GM10266 (cell line): ENCODE results near the gene FAM136A.

ENCODE experiments used
- DNase-seq: peaks from one replicate; pipeline ENCODE4 v3.0.0; 2012; ENCODE audit errors: extremely low spot score
- CTCF ChIP-seq: IDR thresholded peaks from 2 replicates; pipeline ENCODE4 v1.5.1; 2012; ENCODE audit warnings: mild to moderate bottlenecking, low read depth; ENCODE audit not compliant: control insufficient read depth, insufficient read depth; ENCODE audit errors: missing control alignments

FAM136A gene

GRCh38 chr2:70336552-70336951 lies 34.7 kb upstream of the FAM136A start:
- TF ChIP-seq CTCF, result no peak
- no peak for DNase-seq

- no peak for TF ChIP-seq CTCF
- no peak for DNase-seq
Measured at GRCh38 chr2:70331012-70331411, 29.1 kb upstream of the FAM136A start.

GRCh38 chr2:70330476-70330875 lies 28.6 kb upstream of the FAM136A start:
- TF ChIP-seq CTCF, result no peak
- no peak for DNase-seq

GRCh38 chr2:70328921-70329561 lies 27.2 kb upstream of the FAM136A start:
- TF ChIP-seq CTCF, result no peak
- DNase-seq, result no peak

- DNase-seq, result no peak
- no peak for TF ChIP-seq CTCF
Measured at GRCh38 chr2:70325875-70326274, 24.0 kb upstream of the FAM136A start.

GRCh38 chr2:70322518-70322917 lies 20.7 kb upstream of the FAM136A start:
- no peak for TF ChIP-seq CTCF
- no peak for DNase-seq

GRCh38 chr2:70321370-70321769 lies 19.5 kb upstream of the FAM136A start:
- no peak for TF ChIP-seq CTCF
- no peak for DNase-seq
